HG02885 (cell line): ENCODE data around the gene MAPK8IP2.

Experiments
- ATAC-seq: cut with Tn5 transposase; IDR thresholded peaks from one replicate; pipeline ENCODE4 v1.9.1; 2021; ENCODE audit warnings: mild to moderate bottlenecking; ENCODE audit not compliant: unreplicated experiment, poor library complexity

MAPK8IP2 gene

DNA sequence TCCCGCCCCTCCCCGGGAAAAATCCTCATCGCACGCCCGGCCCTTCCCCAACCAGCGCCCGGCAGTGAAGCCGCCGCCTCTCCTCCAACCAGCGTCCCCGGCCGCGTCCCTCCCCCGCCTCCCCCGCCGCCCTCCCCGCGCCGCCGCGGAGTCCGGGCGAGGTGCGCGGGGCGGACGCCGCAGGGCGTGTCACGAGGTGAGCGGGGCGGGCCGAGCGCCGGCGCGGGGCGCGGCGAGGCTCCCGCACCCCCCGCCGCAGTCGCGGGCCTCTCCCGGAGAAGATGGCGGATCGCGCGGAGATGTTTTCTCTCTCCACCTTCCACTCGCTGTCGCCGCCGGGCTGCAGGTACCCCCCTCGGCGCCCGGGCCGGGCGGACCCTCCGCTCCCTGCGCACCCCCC lies at the start of gene MAPK8IP2:
TSS of gene MAPK8IP2 (plus strand) at position 256 of the 400 bp plus-strand sequence. CDS start at position 282, 26 bp downstream.
- no peak for ATAC-seq

DNA sequence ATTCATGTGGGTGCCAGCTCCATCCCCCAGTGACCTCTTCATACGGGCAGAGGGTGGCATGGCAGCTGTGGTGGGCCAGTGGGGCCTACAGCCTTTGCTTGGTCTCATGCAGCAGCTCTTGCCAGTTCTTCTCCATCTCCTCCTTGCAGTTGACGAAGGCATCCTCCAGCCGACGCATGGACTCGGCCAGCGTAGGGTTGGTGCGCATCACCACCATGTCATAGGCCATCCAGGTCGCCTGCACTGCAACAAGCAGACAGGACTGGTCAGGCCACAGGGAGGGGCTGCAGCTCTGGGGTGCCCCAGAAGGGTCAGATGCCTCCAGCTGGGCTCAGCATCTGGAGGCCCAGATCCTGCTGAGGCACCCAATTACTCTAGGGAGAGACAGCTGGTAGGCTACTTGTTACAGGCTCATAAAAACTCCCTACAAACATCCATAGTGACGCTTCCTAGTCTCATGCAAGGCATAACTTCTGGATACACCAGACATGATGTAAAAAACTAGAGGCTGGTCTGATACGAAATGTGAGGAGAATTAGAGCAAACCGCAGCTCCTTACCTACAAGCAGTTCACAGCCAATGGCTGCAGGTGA lies 49.3 kb upstream of the MAPK8IP2 start:
- no peak for ATAC-seq

DNA sequence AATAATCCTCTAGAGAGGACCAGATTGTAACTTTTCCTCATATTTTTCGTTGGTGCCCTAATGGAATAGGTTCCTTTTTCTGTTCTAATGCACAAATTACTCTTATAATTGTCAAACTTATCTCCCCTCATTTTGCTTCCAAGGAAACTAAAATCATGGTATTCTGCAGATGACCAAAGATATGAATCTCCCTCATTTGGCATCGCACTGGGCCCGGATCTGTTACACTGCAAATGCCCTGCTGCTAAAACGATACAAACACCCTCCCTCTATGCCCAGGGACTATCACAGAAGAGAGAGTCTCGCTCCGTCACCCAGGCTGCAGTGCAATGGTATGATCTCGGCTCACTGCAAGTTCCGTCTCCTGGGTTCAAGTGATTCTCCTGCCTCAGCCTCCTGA lies 47.3 kb upstream of the MAPK8IP2 start:
- no peak for ATAC-seq

DNA sequence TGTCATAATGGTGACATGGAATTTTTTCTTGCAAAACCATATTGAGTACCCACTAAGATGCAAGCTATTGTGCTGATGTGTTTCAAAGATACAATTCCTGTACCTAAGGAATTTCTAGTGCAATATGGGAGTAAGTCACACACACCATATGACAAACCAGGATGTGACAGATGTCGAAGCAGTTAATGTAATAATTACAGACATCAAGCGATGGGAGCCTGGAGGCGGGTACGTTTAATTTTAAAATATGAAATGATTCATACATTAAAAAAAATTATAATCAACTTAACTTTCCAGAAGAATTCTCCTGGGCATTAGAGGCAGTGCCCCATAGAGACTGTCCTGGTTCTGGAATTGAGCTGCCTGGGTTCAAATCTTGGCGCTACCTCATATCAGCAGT lies 43.9 kb upstream of the MAPK8IP2 start:
- ATAC-seq, result no peak

DNA sequence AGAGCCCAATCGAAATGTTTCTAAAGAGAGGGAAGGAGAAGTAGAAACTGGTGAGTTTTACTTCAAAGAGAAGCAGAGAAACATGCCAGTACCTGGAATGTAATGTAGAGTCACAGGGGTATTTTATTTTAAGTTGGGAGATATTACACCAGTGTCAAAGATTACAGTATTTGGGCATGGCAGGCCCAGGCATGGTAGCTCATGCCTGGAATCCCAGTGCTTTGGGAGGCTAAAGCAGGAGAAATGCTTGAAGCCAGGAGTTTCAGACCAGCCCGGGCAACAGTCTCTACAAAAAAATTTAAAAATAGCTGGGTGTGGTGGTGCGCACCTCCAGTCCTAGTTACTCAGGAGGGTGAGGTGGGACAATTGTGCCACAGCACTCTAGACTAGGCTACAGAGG lies 40.6 kb upstream of the MAPK8IP2 start:
- ATAC-seq, result no peak

DNA sequence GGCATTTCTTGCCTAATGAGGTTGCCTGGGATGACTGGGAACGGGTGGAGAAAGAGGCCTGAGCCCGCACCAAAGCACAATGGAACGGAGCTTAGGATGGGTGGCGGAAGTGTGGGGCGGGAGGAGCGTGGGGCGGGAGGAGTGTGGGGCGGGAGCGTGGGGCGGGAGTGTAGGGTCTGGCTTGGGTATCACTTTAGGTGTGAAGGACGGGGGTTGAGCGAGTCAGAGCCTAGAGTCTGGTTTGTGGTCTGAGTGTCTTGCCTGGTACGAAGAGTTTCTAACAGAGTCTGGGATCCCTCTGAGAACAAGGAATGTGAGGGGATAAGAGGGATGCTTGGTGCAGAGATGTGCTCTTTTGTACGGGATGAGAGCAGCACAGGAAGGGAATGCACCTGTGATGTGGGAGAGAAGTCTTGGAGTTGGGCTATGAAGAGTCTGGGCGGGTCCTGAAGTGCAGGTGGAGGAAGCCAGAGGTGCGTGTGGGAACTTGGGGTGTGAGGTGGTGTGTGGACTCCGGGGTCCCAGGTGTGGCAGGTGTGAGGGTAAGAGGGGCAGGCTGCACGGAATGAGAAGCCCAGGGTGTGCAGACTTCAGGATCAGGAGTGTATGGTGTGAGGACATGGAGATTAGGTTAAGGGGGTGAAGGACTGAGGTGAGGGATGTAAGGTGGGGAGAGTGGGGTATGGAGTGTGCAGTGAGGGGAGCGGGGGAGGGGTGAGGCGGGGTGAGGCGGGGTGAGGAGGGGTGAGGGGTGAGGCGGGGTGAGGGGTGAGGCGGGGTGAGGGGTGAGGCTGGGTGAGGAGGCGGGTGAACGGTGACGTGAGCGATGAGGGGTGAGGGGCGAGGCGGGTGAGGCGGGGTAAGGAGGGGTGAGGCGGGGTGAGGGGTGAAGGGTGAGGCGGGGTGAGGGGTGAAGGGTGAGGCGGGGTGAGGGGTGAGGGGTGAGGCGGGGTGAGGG lies 38.9 kb upstream of the MAPK8IP2 start:
- ATAC-seq, result no peak

DNA sequence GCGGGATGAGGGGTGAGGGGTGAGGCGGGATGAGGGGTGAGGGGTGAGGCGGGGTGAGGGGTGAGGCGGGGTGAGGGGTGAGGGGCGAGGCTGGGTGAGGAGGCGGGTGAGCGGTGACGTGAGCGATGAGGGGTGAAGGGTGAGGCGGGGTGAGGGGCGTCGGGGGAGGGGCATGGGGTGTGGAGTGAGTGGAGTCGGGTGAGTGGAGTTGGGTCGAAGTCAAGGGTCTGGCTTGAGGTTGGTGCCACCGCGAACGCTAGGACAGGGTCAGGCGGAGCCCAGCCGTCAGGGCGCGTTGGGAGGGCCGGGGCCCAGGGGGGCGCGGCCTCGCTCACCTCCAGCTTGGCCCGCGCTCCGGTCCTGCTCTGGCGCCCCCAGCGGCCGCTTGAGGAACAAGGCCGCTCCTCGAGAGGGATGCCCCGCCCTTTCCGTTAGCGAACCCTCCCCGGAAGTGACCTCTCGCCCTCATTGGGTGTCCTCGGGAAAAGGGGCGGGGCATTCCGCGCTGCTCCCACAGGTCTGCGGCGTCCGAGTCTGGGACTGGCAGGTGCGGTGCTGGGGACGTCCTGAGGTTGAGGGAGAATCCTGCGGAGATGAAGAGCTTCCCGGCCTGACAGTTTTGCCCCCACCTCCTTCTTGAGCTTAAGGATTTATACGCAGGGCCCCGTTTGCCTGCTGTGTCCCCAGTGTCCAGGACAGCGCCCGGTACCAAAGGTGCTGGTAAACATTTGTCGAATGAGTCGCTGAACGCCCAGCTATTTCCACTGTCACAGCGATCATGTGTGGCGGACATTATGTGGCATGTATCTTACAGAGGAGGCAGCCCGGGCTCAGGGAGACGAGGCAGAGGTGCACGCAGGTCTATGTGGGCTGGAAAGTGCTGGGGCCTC lies 37.8 kb upstream of the MAPK8IP2 start, which contains the start of gene SYCE3:
TSS of gene SYCE3 (minus strand) at position 397 of the 890 bp plus-strand sequence. CDS start 6,514 bp downstream, outside the sequence.
- peak; percentile 97 for ATAC-seq

DNA sequence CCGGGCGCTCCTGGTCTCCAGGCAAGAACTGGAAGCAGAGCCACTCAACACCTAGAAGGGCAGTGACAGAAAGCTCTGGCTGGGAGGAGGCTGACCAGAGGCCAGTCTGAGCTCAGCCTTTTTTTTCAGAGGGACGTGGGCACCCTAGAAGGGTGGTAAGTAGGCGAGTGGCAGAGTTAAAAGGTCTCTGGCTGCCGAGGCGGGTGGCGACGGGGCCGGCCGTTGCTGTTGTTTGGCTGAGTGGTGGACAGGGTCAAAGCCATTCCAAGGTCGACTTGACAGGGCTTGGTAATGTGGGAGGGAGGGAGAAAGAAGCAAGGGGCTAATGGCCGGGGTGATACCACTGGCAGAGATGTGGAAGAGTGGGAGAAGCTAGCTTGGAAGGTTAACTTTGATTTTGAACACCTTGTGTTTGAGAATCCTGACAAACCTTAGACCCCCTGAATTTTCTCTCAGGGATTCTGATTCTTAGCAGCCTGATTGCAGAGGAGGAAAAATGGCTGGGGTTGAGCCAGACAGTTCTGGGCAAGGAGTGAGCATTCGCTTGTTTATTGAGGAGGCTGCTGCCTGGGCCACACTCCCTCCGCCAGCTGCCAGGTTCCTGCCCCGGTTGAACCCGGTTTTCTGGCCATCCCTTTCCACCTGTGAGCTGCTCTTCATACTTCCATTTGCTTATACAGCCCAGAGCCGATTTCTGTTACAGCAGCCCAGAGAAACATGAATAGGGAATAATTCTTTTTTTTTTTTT lies 37.0 kb upstream of the MAPK8IP2 start:
- ATAC-seq, result no peak

DNA sequence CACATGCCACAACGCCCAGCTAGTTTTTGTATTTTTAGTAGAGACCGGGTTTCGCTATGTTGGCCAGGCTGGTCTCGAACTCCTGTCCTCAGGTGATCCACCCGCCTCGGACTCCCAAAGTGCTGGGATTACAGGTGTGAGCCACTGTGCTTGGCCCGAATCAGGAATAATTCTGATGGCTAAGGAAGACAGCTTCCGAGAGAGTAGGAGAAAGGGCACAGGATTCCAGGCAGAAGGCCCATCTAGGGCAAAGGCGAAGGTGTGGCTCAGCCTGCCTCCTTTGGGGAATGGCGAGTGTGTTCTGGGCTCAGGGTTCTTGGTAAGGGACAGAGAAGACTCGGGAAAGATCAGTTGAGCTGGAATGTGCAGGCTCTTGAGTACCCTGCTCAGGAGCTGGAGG lies 36.3 kb upstream of the MAPK8IP2 start:
- ATAC-seq, result no peak

DNA sequence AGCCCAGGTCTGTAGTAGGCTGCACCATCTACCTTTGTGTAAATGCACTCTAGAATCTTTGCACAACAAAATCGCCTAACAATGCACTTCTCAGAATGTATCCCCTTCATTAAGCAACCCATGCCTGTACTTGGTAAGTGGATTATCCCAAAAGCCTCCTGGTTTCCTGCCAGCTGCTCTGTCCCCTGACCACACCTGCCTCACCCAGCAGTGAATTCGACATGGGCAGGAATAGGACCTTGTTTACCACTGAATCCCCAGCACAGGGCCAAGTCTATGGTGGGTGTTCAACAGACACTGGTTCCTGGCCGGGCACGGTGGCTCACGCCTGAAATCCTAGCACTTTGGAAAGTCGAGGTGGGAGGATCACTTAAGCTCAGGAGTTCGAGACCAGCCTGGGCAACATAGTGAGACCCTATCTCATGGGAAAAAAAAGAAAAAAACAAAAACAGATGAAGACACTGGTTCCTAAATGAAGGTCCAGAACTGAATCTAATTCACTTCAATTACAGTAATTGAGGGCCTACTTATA lies 32.8 kb upstream of the MAPK8IP2 start:
- no peak for ATAC-seq

DNA sequence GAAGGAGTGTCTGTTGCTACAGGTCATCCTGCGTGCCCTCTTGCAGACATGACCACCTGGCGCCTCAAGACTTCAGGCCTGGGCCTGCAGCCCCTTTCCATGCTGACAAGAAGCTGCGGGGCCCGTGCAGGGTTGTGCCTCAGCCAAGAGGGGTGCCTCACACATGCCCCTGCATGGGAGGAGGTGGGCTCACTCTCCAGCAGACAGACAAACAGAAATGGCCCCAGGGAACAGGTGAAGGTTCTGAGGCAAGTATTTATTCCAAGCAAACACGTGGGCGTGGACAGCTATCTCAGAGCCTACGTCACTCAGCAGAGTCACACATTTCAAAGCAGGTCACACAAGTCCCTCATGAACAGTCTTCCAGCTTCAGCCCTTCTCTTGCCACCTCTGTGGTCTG lies 32.0 kb upstream of the MAPK8IP2 start:
- no peak for ATAC-seq

DNA sequence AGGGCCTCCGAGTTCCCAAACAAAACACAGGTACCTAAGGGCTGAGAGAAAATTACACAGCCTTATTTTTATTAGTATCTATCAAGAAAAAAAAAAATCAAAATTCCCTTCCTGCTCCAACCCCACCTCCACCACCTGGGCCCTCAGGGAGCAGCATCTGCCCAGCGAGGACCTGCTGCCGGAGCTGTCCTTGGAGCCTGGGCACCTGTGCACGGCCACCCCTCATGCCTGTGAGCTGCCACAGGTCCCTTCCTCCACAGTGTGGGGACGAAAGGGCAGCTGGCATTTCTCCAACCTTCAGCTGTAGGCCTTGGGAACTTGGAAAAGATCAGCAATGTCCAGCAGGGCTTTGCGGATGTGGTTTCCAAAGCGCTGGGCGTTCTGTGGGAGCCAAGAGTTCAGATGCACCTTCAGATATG lies 31.5 kb upstream of the MAPK8IP2 start:
- ATAC-seq, result no peak

DNA sequence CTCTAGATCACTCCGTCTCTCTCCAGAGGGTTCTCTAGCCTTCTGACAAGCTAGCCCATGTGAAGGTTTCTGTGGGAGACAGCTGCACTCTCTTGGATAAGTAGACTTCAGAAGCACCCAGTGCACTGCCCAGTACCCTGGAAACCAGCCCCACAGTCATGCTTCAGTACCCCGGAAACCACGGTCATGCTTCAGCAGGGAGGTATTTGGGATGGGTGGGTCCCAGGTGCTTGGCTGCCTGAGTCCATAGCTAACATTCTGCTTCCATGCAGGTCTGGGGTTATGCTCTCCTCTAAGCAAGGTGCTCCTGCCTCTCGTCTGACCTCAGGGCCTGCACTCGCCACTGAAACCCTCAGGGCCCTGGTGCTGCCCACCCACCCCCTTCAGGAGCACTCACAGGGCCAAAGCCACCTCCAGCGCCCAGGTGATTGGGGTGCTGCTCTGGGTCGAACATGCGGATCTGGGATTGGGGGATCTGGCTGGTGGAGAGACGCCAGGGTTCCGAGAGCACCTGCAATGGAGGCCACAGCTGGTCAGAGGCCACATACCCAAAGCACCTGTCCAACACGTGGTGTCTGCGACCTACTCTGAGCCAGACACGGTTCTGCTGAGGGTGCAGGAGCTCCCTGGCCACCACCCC lies 30.6 kb upstream of the MAPK8IP2 start:
- no peak for ATAC-seq

DNA sequence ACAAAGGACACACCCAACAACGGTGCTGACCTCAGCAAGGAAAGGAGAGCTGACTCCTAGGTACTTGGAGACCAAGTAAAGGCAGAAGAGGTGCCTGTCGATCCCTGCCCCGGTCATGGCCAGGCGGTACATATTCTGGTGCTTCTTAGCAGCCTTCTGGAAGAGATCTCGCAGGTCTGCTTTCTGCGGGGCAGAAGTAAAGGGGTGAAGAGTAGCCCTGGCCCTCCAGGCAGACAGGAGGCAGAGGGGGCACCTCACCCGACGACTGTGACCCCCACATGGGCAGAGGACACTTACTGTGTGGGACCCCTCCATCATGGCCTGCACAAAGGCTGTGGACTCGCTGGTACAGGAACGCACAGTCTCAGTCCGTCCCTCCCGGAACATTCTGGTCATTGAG lies 29.7 kb upstream of the MAPK8IP2 start:
- ATAC-seq, result no peak

DNA sequence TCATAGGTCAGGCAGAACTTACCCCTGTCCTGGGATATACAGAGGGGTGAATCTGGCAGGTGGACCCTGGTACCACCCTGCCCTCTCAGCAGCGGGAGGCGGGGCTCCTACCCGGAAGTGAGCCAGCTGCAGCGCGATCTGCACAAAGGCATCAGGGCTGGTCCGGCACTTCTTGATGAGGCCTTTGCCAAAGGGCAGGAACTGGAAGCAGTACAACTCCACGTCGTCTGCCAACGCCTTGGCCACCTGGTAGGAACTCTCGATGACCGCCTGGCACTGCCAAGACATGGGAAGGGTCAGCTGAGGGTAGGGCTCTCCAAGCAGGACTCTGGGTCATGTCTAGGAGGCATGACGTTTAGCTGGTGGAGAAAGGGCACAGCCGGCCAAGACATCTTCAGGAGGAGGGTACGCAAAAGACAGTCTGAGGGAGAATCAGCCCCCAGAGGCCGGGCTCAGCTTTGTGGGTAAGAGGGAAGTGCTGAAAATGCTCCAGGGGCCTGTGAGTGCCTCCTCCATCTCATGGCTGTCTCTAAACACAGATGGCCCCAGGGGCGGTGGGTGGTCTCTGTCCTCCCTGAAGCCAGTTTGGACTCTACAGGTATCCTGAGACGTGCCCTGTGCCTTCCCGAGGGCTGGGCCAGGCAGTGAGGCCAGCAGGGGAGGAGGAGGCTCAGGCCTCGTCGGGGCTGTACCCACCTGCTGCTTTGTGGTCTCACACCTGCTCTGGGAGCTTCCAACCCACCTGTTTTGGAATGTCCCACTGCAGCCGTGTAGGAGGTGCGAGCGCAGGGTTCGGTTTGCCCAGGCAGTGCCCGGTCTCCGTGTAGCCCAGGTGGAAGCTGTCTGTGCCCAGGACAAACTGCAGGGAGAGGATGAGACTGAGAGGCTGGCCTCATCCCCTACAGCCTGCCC lies 29.1 kb upstream of the MAPK8IP2 start:
- no peak for ATAC-seq

DNA sequence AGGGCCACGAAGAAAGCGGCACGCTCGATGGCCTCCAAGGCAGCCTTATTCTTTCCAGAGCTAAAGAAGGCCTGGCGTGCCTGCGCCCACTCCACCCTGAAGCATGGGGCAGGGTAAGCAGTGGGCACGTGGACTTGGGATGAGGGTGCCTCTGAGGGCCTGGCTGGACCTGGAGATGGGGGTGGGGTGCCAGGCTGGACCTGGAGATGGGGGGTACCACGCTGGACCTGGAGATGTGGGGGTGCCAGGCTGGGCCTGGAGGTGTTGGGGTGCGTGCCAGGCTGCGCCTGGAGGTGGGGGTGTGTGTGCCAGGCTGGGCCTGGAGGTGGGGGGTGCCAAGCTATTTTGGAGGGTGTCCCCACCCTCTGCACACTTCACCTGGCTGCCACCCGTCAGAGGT lies 27.6 kb upstream of the MAPK8IP2 start:
- no peak for ATAC-seq

DNA sequence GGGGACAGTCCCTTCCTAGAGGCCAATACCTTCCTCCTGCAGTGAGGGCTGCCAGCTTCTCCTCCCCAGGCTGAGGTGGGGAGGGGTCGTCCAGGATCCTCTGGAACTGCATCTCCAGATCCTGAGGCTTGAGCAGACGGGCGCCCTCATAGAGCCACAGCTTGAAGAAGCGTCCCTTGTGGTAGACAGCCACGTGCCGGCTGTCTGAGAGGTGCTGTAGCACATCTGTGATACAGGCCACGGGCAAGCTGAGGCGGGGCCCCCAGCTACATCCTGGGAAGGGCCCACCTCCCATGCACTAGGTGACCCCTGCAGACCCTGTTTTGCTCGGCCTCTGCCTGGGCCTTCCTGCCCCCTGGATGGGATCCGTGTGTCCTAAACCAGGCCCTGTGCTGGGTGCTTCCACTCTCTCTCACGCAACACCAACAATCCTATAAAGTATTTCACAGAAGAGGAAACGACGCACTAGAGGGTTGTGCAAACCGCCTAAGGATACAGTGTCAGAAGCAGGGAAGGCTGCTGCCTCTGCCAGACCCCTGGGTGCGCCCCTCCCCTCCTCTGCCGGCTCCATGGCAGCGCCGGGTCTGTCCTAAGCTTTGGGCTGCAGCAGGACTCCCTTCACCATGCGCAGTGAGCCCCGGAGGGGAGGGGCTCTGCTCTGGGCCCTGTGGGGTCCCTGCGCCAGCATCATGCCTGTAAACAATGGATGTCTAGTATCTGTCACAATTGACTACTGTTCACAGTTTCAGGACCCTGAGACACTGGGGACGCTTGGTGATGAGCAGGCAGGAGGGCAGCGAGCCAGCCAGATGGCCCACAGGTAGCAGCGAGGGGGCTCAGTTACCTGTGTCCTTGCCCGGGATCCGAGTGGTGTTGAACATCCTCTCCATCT lies 26.9 kb upstream of the MAPK8IP2 start:
- no peak for ATAC-seq
